Measurements from ENCODE around the gene STRN4. TPM values are rescaled to one million over a fixed set of nuclear protein-coding genes. Genes with fewer than 3 reads are reported as not detected.

STRN4 gene
- total RNA-seq, 1 experiment from 2014 or later, result 143 TPM

GRCh38 chr19:46700704-46701103 lies 45.5 kb downstream of the STRN4 start:
- Histone ChIP-seq H3K18ac (ENCODE audit: insufficient read length, low read depth, low read length) (no peak overlapping the region), H3K14ac (ENCODE audit: insufficient read depth, low read length) (no peak overlapping the region), H3K79me2 (ENCODE audit: insufficient read depth, low read length) (no peaks in the 10 kb centered on the region), H3K23me2 (ENCODE audit: insufficient read length, low read depth, low read length, poor library complexity, severe bottlenecking) (no peaks in the 10 kb centered on the region), H3K9ac (ENCODE audit: extremely low read depth, insufficient read length, low read length) (no peak overlapping the region), H4K91ac (ENCODE audit: insufficient read length, low read depth, low read length) (no peak overlapping the region), H2BK120ac (ENCODE audit: low read depth, low read length, poor library complexity, severe bottlenecking) (no peak overlapping the region), H2BK5ac (ENCODE audit: insufficient read length, low read length) (no peak overlapping the region), H4K20me1 (ENCODE audit: control insufficient read depth, insufficient read depth, insufficient read length) (no peaks in the 10 kb centered on the region), H3K79me1 (ENCODE audit: insufficient read depth, low read depth, low read length, poor library complexity, severe bottlenecking) (no peaks in the 10 kb centered on the region), H2BK15ac (ENCODE audit: low read depth, low read length) (no peak overlapping the region), H3K4me2 (ENCODE audit: insufficient read depth, insufficient read length, low read length) (no peak overlapping the region), H3T11ph (ENCODE audit: low read length) (no peak overlapping the region), H3K4ac (ENCODE audit: low read depth, low read length) (no peak overlapping the region), H3K56ac (ENCODE audit: insufficient read length, low read depth, low read length) (no peak overlapping the region), H3K4me1 (ENCODE audit: insufficient read depth, low read length) (no peaks in the 10 kb centered on the region), H3K27me3 (ENCODE audit: insufficient read depth, low read length) (no peaks in the 10 kb centered on the region), H2BK12ac (ENCODE audit: insufficient read length, low read depth, low read length) (no peak overlapping the region), H2BK20ac (ENCODE audit: low read depth, low read length, poor library complexity, severe bottlenecking) (no peak overlapping the region), H4K5ac (ENCODE audit: insufficient read length, low read depth, low read length) (no peak overlapping the region), H4K8ac (replicated peaks; ENCODE audit: insufficient read length, low read depth, low read length) (no peak overlapping the region), H2AK5ac (ENCODE audit: insufficient read length, low read length) (no peak overlapping the region), H2AFZ (ENCODE audit: low read length) (no peak overlapping the region), H3K23ac (ENCODE audit: insufficient read length, low read depth, low read length) (no peak overlapping the region), H3K9me3 (ENCODE audit: control insufficient read depth, low read depth, low read length) (no peaks in the 10 kb centered on the region), H3K27ac (ENCODE audit: insufficient read length, low read depth, low read length) (no peak overlapping the region)
- H3K9me3 Mint-ChIP-seq, result no peaks in the 10 kb centered on the region
- no peak overlapping the region for H3K4me3 Mint-ChIP-seq
- no peak overlapping the region for H3K27ac Mint-ChIP-seq
- H3K36me3 Mint-ChIP-seq (ENCODE audit: insufficient read depth in 1 of 3, low read depth in 3 of 3), result peaks cover 34 to 69% (median 66%) of the 10 kb centered on the region in 3 experiments; a peak in 6 of 7 replicates
- DNase-seq, result no peak
- no peaks in the 10 kb centered on the region; the same call in 1 of the 2 replicates for H3K27me3 Mint-ChIP-seq (ENCODE audit: low read depth)
- peaks cover 11 to 19% of the 10 kb centered on the region in 2 experiments for H3K4me1 Mint-ChIP-seq
- TF ChIP-seq, protein P1, sequence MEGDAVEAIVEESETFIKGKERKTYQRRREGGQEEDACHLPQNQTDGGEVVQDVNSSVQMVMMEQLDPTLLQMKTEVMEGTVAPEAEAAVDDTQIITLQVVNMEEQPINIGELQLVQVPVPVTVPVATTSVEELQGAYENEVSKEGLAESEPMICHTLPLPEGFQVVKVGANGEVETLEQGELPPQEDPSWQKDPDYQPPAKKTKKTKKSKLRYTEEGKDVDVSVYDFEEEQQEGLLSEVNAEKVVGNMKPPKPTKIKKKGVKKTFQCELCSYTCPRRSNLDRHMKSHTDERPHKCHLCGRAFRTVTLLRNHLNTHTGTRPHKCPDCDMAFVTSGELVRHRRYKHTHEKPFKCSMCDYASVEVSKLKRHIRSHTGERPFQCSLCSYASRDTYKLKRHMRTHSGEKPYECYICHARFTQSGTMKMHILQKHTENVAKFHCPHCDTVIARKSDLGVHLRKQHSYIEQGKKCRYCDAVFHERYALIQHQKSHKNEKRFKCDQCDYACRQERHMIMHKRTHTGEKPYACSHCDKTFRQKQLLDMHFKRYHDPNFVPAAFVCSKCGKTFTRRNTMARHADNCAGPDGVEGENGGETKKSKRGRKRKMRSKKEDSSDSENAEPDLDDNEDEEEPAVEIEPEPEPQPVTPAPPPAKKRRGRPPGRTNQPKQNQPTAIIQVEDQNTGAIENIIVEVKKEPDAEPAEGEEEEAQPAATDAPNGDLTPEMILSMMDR (conservative IDR thresholded peaks at IDR 0.05), result no peak
- WGBS (ENCODE audit: extremely low coverage, insufficient read length, low lambda C conversion rate), result no CpG with 5 or more reads among the region's 13 CpGs
